ENCODE results near the gene CD300LD.

The CD300LD gene

GRCh38 chr17:74542727-74543383 is 49.2 kb downstream of the CD300LD start:
- DNase-seq, result no peak

DNA sequence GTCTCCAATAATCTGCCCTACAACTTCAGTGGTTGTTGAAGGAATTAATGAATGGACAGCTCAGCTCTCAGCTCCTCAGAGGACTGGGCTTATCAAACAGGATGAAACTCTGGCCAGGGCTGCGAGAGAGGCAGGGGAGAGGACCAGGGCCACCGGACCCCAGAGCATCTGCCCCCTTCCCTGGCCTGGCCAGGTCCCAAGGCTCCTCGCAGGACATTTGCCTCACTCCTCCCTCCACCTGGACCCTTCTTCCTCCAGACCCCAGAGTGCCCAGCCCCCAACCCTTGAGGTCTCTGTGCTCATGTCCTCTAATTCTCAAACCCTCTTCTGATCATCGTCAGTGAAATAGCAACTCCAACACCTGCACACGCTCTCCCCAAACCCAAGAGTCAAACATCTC is 49.9 kb downstream of the CD300LD start:
- no peak for DNase-seq

GRCh38 chr17:74541176-74542111 is 50.6 kb downstream of the CD300LD start:
- DNase-seq, result no peak

DNA sequence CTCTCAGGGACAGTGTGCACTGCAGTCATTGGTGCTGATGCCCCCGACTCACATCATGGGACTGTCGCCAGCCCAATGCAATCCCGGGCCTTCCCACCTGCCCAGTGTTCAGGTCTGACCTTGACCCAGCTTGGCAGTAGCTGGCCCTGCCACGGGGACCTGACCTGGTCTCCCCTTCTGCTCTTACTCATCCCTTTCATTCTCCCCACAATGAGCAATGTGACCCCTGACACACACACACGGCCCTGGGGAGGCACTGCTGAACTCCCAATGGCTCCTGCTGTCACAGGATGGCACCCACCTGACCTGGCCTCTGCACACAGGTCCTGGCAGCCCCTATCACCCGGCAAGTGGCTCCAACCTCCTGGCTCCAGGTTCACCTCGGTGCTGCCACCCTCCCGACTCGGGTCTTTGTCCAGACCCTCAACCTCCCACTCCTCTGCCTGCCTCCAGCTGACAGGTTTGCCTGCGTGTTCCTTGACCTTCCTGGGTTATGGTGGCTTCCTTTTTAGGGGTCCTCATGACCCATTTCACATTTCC is 52.7 kb downstream of the CD300LD start:
- no peak for DNase-seq

DNA sequence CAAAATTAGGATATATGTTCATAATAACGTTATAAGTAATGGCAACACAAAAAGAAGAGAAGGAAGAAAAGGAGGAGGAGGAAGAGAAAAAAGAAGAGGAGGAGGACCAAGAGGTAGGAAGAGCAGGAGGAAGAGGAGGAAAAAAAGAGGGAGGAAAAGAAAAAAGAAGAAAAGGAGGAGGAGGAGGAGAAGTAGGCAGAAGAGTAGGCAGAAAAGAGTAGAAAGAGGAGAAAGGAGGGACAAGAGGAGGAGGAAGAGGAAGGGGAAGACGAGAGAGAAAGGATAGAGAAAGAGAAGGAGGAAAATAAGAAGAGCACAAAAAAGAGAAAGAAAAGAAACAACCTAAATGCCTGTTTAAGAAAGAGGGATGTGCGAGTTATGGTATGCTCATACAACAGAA is 55.2 kb downstream of the CD300LD start:
- DNase-seq, result no peak

GRCh38 chr17:74532115-74532514 is 60.0 kb downstream of the CD300LD start:
- no peak for DNase-seq

- no peak for DNase-seq
These were observed 60.8 kb downstream of the CD300LD start, which contains the start of gene CD300LB for GRCh38 chr17:74531231-74531761. Gene CD300LB, minus strand, starts transcription at chr17:74531475. Its CDS starts 125 bp downstream, at chr17:74531350.

DNA sequence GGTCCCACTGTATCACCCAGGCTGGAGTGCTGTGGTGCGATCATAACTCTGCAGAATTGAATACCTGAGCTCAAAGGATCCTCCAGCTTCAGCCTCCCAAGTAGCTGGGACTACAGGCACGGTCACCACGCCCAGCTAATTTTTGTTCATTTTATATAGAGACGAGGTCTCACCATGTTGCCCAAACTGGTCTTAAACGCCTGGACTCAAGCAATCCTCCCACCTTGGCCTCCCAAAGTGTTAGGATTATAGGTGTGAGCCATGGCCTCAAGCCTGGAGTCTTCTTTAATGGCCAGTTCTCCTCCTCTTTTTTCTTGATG is 61.3 kb downstream of the CD300LD start:
- no peak for DNase-seq

Measured in 8988T (cell line).